ENCODE data around the gene KIF5C. TPM values are rescaled to one million over a fixed set of nuclear protein-coding genes. Genes with fewer than 3 reads are reported as not detected.

The KIF5C gene
- total and polyA plus RNA-seq, 2 donors = 0.19 to 1.4 TPM

DNA sequence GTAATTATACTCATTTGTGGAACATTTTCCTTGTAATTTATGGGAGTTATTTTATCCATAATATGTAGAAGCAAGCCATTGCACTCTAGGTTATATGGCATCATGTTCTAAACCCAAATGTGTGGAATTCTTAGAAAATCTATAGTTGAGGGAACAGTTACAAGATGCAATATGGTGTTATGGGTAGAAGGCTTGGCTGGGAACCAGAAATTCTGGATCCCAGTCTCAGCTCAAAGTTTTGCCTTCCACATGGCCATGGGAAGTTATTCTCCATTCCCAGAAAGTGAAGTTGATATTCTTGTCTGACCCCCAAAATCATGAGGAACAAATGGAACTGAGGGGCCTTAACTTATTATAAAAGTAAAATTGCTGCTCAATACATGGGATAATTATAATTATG, 38.0 kb downstream of the KIF5C start:
- Histone ChIP-seq H3K27me3 (ENCODE audit: control insufficient read depth in 2 of 2, insufficient read depth in 1 of 2, low read length in 1 of 2) (no peaks in the 10 kb centered on the region), H3K4me1 (ENCODE audit: control insufficient read depth in 2 of 2, insufficient read depth in 2 of 2, low read length in 2 of 2) (no peaks in the 10 kb centered on the region), H3K27ac (ENCODE audit: low read depth in 1 of 2, low read length in 1 of 2) (no peak overlapping the region), H3K36me3 (ENCODE audit: control insufficient read depth in 2 of 2, insufficient read depth in 2 of 2, low read length in 1 of 2) (no peaks in the 10 kb centered on the region), H3K9me3 (ENCODE audit: control insufficient read depth in 2 of 2, insufficient read depth in 1 of 2, low read length in 1 of 2) (no peaks in the 10 kb centered on the region), H3K4me3 (ENCODE audit: low read length in 2 of 2) (no peak overlapping the region)
- no peak for DNase-seq (ENCODE audit: low read depth in 6 of 9, low spot score in 9 of 9)

GRCh38 chr2:148913492-148913891, 38.5 kb downstream of the KIF5C start:
- no peak overlapping the region for H3K4me3 ChIP-seq (ENCODE audit: low read length in 2 of 2)
- WGBS = 98% methylated on average over 8 of the region's 8 CpGs
- H3K27ac ChIP-seq (ENCODE audit: low read depth in 1 of 2, low read length in 1 of 2) = no peak overlapping the region
- H3K27me3 ChIP-seq (ENCODE audit: control insufficient read depth in 2 of 2, insufficient read depth in 1 of 2, low read length in 1 of 2) = no peaks in the 10 kb centered on the region
- no peaks in the 10 kb centered on the region for H3K9me3 ChIP-seq (ENCODE audit: control insufficient read depth in 2 of 2, insufficient read depth in 1 of 2, low read length in 1 of 2)
- no peak for DNase-seq (ENCODE audit: low read depth in 6 of 9, low spot score in 9 of 9)
- H3K36me3 ChIP-seq (ENCODE audit: control insufficient read depth in 2 of 2, insufficient read depth in 2 of 2, low read length in 1 of 2) = no peaks in the 10 kb centered on the region
- no peaks in the 10 kb centered on the region for H3K4me1 ChIP-seq (ENCODE audit: control insufficient read depth in 2 of 2, insufficient read depth in 2 of 2, low read length in 2 of 2)

DNA sequence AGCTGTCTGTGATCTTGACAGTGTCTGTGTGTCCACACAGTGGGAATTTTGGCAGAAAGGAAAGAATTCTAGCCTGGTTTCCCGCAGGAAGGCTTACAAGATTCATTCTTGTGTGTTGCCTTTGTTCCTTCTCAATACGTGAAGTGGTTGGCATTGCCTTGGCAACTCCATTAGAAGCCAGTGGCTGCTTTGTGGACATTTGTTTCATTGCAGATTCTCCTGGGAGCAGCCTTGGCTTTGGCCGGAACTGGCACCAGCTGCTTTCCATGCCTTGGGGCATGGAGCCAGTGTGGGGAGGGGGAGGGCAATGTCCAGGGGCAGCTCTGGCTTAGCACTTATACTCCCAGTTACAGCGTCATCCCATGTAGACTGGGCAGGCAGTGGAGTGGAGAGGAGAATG, 39.4 kb downstream of the KIF5C start:
- H3K4me3 ChIP-seq (ENCODE audit: low read length in 2 of 2) = no peak overlapping the region
- no peaks in the 10 kb centered on the region for H3K4me1 ChIP-seq (ENCODE audit: control insufficient read depth in 2 of 2, insufficient read depth in 2 of 2, low read length in 2 of 2)
- no peaks in the 10 kb centered on the region for H3K9me3 ChIP-seq (ENCODE audit: control insufficient read depth in 2 of 2, insufficient read depth in 1 of 2, low read length in 1 of 2)
- H3K36me3 ChIP-seq (ENCODE audit: control insufficient read depth in 2 of 2, insufficient read depth in 2 of 2, low read length in 1 of 2) = no peaks in the 10 kb centered on the region
- H3K27ac ChIP-seq (ENCODE audit: low read depth in 1 of 2, low read length in 1 of 2) = no peak overlapping the region
- WGBS = 93% methylated on average over 4 of the region's 4 CpGs
- no peaks in the 10 kb centered on the region for H3K27me3 ChIP-seq (ENCODE audit: control insufficient read depth in 2 of 2, insufficient read depth in 1 of 2, low read length in 1 of 2)
- no peak for DNase-seq (ENCODE audit: low read depth in 6 of 9, low spot score in 9 of 9)

- 91% methylated on average over 1 of the region's 1 CpG for WGBS
- DNase-seq (ENCODE audit: low read depth in 6 of 9, low spot score in 9 of 9) = no peak
- Histone ChIP-seq H3K27ac (ENCODE audit: low read depth in 1 of 2, low read length in 1 of 2) (no peak overlapping the region), H3K36me3 (ENCODE audit: control insufficient read depth in 2 of 2, insufficient read depth in 2 of 2, low read length in 1 of 2) (no peaks in the 10 kb centered on the region), H3K4me3 (ENCODE audit: low read length in 2 of 2) (no peak overlapping the region), H3K4me1 (ENCODE audit: control insufficient read depth in 2 of 2, insufficient read depth in 2 of 2, low read length in 2 of 2) (no peaks in the 10 kb centered on the region), H3K27me3 (ENCODE audit: control insufficient read depth in 2 of 2, insufficient read depth in 1 of 2, low read length in 1 of 2) (no peaks in the 10 kb centered on the region), H3K9me3 (ENCODE audit: control insufficient read depth in 2 of 2, insufficient read depth in 1 of 2, low read length in 1 of 2) (no peaks in the 10 kb centered on the region)
Measured at GRCh38 chr2:148917431-148917830, 42.4 kb downstream of the KIF5C start.

DNA sequence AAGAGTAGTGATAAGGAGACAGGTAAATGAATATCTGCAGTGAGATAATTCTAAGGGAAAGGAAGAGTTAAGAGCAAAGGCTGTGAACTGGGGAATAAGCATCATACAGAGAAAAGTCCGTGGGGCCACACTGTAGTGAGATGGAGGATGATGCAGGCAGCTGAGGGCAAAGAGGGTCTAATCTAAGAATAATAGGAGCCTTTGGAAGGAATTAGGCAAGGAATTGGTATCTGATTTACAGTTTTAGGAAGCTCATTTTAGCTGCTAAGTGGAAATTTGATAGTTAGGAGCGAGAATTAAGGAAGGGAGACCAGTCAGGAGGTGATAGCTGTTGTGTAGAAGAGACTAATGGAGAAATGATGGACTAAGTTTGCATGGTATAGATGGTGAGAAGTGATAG, 43.5 kb downstream of the KIF5C start:
- Histone ChIP-seq H3K4me1 (ENCODE audit: control insufficient read depth in 2 of 2, insufficient read depth in 2 of 2, low read length in 2 of 2) (no peaks in the 10 kb centered on the region), H3K9me3 (ENCODE audit: control insufficient read depth in 2 of 2, insufficient read depth in 1 of 2, low read length in 1 of 2) (no peaks in the 10 kb centered on the region), H3K27ac (ENCODE audit: low read depth in 1 of 2, low read length in 1 of 2) (no peak overlapping the region), H3K27me3 (ENCODE audit: control insufficient read depth in 2 of 2, insufficient read depth in 1 of 2, low read length in 1 of 2) (no peaks in the 10 kb centered on the region), H3K36me3 (ENCODE audit: control insufficient read depth in 2 of 2, insufficient read depth in 2 of 2, low read length in 1 of 2) (no peaks in the 10 kb centered on the region), H3K4me3 (ENCODE audit: low read length in 2 of 2) (no peak overlapping the region)
- no peak for DNase-seq (ENCODE audit: low read depth in 6 of 9, low spot score in 9 of 9)
- 81% methylated on average over 2 of the region's 2 CpGs for WGBS

GRCh38 chr2:148920559-148920958, 45.5 kb downstream of the KIF5C start:
- no peaks in the 10 kb centered on the region for H3K27me3 ChIP-seq (ENCODE audit: control insufficient read depth in 2 of 2, insufficient read depth in 1 of 2, low read length in 1 of 2)
- no peak overlapping the region for H3K4me3 ChIP-seq (ENCODE audit: low read length in 2 of 2)
- H3K9me3 ChIP-seq (ENCODE audit: control insufficient read depth in 2 of 2, insufficient read depth in 1 of 2, low read length in 1 of 2) = no peaks in the 10 kb centered on the region
- H3K27ac ChIP-seq (ENCODE audit: low read depth in 1 of 2, low read length in 1 of 2) = no peak overlapping the region
- no peak for DNase-seq (ENCODE audit: low read depth in 6 of 9, low spot score in 9 of 9)
- no peaks in the 10 kb centered on the region for H3K4me1 ChIP-seq (ENCODE audit: control insufficient read depth in 2 of 2, insufficient read depth in 2 of 2, low read length in 2 of 2)
- WGBS = 95% methylated on average over 1 of the region's 1 CpG
- no peaks in the 10 kb centered on the region for H3K36me3 ChIP-seq (ENCODE audit: control insufficient read depth in 2 of 2, insufficient read depth in 2 of 2, low read length in 1 of 2)

GRCh38 chr2:148922062-148922461, 47.0 kb downstream of the KIF5C start:
- 98% methylated on average over 5 of the region's 5 CpGs for WGBS
- Histone ChIP-seq H3K36me3 (ENCODE audit: control insufficient read depth in 2 of 2, insufficient read depth in 2 of 2, low read length in 1 of 2) (no peaks in the 10 kb centered on the region), H3K4me3 (ENCODE audit: low read length in 2 of 2) (no peak overlapping the region), H3K9me3 (ENCODE audit: control insufficient read depth in 2 of 2, insufficient read depth in 1 of 2, low read length in 1 of 2) (no peaks in the 10 kb centered on the region), H3K27me3 (ENCODE audit: control insufficient read depth in 2 of 2, insufficient read depth in 1 of 2, low read length in 1 of 2) (no peaks in the 10 kb centered on the region), H3K27ac (ENCODE audit: low read depth in 1 of 2, low read length in 1 of 2) (no peak overlapping the region), H3K4me1 (ENCODE audit: control insufficient read depth in 2 of 2, insufficient read depth in 2 of 2, low read length in 2 of 2) (no peaks in the 10 kb centered on the region)
- DNase-seq (ENCODE audit: low read depth in 6 of 9, low spot score in 9 of 9) = no peak

- WGBS = 93% methylated on average over 3 of the region's 3 CpGs
Measured at GRCh38 chr2:148922776-148923475, 47.9 kb downstream of the KIF5C start.

GRCh38 chr2:148924514-148925178, 49.6 kb downstream of the KIF5C start:
- DNase-seq (ENCODE audit: low read depth in 6 of 9, low spot score in 9 of 9) = no peak
- Histone ChIP-seq H3K4me3 (ENCODE audit: low read length in 2 of 2) (no peak overlapping the region), H3K27me3 (ENCODE audit: control insufficient read depth in 2 of 2, insufficient read depth in 1 of 2, low read length in 1 of 2) (no peaks in the 10 kb centered on the region), H3K4me1 (ENCODE audit: control insufficient read depth in 2 of 2, insufficient read depth in 2 of 2, low read length in 2 of 2) (peaks cover 0 to 2% of the 10 kb centered on the region in 2 donors), H3K9me3 (ENCODE audit: control insufficient read depth in 2 of 2, insufficient read depth in 1 of 2, low read length in 1 of 2) (no peaks in the 10 kb centered on the region), H3K27ac (ENCODE audit: low read depth in 1 of 2, low read length in 1 of 2) (no peak overlapping the region), H3K36me3 (ENCODE audit: control insufficient read depth in 2 of 2, insufficient read depth in 2 of 2, low read length in 1 of 2) (no peaks in the 10 kb centered on the region)
- WGBS = 97% methylated on average over 4 of the region's 4 CpGs

More at GRCh38 chr2:148922776-148923475, 47.9 kb downstream of the KIF5C start:
- Histone ChIP-seq H3K9me3 (ENCODE audit: control insufficient read depth in 2 of 2, insufficient read depth in 1 of 2, low read length in 1 of 2) (no peaks in the 10 kb centered on the region), H3K4me1 (ENCODE audit: control insufficient read depth in 2 of 2, insufficient read depth in 2 of 2, low read length in 2 of 2) (peaks cover 0 to 2% of the 10 kb centered on the region in 2 donors), H3K4me3 (ENCODE audit: low read length in 2 of 2) (no peak overlapping the region), H3K36me3 (ENCODE audit: control insufficient read depth in 2 of 2, insufficient read depth in 2 of 2, low read length in 1 of 2) (no peaks in the 10 kb centered on the region), H3K27ac (ENCODE audit: low read depth in 1 of 2, low read length in 1 of 2) (no peak overlapping the region), H3K27me3 (ENCODE audit: control insufficient read depth in 2 of 2, insufficient read depth in 1 of 2, low read length in 1 of 2) (no peaks in the 10 kb centered on the region)
- DNase-seq (ENCODE audit: low read depth in 6 of 9, low spot score in 9 of 9) = no peak
